GM21529 (cell line): ENCODE data around the gene NXF1.
"Not testable (repeated sequence)": the region's sequence is repeated elsewhere in the genome, so short reads cannot be mapped to it uniquely, and the experiment has no call there.

Source experiments
- ATAC-seq: cut with Tn5 transposase; IDR thresholded peaks from one replicate; pipeline ENCODE4 v1.9.1; 2021; ENCODE audit not compliant: unreplicated experiment

The NXF1 gene

DNA sequence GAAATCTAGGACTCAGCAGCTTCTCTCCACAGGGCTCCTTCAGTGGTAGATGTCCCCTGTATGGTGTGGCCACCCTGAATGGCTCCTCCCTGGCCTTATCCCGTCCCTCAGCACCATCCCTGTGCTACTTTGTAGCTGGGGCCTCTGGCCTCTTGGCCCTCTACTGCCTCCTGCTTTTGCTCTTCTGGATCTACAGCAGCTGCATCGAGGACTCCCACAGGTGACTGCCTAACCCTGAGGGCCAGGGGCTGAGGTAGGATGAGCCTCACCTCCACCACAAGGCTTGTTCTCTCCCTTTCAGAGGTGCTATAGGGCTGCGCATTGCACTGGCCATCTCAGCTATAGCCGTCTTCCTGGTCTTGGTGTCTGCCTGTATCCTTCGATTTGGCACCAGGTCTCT is 16.2 kb downstream of the NXF1 start:
- no peak for ATAC-seq

DNA sequence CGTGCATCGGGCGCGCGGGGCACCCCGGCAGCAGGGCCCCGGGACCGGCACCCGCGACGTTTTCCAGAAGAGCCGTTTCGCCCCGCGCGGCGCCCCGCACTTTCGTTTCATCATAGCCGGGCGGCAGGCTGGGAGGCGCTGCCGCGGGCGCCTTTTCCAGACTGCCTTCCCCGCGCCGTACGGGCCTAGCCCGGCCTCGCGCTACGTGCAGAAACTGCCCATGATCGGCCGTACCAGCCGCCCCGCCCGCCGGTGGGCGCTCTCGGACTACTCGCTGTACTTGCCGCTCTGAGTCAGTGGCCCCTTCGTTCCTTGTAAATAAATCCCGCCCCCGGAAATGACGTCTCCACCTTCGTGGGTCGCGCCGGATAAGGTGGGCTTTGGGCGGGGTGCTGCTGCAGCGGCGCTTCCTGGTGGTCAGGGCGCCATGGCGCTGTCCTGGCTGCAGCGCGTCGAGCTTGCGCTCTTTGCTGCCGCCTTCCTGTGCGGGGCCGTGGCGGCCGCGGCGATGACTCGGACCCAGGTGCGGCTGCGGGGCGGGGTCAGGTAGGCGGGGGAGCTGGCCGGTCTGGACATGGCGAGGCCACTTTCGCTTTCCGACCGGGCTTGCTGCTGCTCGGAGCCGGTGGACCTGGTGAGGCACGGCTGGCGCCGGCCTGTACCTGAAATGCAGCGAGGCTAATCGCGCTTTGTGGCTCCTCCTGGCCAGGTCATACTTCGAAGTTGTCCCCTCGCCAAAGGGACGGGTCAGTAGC is 18.1 kb downstream of the NXF1 start, which contains the start of gene TMEM179B:
TSS of gene TMEM179B (plus strand) at position 398 of the 755 bp plus-strand sequence. CDS start at position 428, 30 bp downstream.
- ATAC-seq = peak; percentile 58

DNA sequence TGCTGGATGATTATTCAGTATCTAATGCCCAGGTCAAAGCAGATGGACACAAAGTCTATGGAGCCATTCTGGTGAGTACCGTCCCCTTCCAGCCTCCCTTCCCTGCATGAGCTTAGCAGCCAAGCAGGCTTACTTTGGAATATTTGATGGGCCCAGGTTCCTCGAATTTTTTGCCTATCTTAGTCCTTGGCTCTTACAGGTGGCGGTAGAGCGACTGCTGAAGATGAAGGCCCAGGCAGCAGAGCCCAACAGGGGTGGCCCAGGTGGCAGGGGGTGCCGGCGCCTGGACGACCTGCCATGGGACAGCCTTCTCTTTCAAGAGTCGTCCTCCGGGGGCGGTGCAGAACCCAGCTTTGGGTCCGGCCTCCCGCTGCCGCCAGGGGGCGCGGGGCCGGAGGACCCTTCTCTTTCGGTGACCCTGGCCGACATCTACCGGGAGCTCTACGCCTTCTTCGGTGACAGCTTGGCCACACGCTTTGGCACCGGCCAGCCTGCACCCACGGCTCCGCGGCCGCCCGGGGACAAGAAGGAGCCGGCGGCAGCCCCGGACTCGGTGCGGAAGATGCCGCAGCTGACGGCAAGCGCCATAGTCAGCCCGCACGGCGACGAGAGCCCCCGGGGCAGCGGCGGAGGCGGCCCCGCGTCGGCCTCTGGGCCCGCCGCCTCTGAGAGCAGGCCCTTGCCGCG is 18.8 kb downstream of the NXF1 start:
- ATAC-seq = peak; percentile 68

- no peak for ATAC-seq
Observed at GRCh38 chr11:62782753-62783152, 22.5 kb downstream of the NXF1 start.

GRCh38 chr11:62778441-62778840 is 26.8 kb downstream of the NXF1 start:
- no peak for ATAC-seq

- ATAC-seq = no peak
Observed at GRCh38 chr11:62777389-62777788, 27.9 kb downstream of the NXF1 start.

- ATAC-seq = no peak
Observed at GRCh38 chr11:62775646-62776045, 29.6 kb downstream of the NXF1 start.

DNA sequence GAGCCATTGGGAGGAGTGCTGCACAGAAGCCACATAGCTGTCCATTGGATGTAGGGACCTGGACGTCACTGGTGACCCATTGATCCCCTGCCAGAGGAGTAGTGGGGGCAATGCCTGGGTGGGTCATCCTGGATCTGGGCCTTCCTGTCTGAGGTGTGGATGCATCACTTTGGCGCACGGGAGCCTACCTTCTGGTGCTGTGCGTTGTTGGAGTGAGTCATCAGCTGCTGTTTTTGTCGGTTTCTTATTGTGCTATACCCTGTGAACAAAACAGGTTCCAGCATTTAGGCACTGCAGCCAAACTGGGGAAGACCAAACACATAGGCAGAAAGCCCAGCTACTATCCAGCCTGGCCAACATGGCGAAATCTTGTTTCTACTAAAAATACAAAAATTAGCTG is 30.8 kb downstream of the NXF1 start:
- no peak for ATAC-seq

DNA sequence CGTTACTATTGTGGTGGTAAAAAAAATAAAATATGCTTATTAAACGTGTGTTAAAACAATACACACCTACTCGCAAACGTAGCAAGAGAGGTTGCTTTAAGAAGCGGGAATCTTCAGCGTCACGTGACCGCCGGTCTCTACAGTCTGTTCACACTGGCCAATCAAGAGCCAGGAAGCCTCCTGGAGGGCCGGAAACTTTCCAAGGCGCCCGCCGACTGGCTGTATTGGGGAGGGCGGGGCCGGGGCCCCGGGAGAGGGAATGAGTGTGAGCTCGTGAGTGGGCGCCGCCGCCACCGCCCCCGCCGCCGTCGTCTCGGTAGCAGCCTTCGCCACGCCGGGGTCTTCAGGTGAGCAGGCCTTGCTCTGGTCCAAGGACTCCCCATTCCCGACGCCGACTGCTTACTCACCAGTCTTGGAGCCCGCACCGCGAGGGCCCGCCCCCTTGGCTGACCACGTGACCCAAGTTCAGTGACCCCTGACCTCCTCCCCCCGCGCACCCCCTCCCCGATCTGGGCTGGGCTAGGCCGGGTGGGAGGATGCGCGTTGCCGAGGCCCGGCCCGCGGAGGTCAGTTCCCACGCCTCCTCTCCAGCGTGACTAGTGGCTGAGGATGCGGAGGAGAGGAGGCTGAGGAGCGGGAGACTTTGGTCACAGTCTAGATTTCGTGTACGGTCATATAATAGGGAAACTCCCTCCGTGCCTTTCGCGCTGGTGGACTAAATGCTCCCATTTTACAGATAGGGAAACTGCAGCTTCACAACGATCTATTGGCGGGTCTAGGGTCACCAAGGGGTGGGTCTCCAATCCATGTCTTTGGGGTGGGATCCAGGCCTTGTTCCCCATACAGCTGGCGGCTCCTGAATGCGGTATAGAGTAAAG is 33.9 kb downstream of the NXF1 start, which contains the start of gene TAF6L:
TSS of gene TAF6L (plus strand) at position 253 of the 878 bp plus-strand sequence. CDS start 4,388 bp downstream, outside the sequence.
- ATAC-seq = peak; percentile 83

DNA sequence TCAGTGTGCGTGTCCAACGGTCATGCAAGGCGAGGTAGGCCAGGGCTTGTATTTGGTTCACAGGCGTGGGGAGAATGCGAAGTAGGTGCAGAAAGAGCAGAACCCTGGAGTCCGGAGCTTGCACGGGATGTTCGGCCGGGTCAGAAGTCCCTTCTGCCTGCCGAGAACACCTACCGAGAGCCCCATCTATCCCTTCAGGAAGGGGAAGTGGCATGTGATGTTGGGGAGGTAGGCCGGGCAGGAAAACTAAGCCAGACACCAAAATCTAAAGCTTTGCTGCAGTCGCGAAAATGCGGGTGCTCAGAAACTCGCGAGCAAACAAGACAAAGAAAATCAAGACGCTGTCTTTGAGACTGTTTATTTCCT is 34.5 kb downstream of the NXF1 start:
- no peak for ATAC-seq

- not testable (repeated sequence) for ATAC-seq
Observed at GRCh38 chr11:62760867-62761227, 44.4 kb downstream of the NXF1 start.

GRCh38 chr11:62757846-62758788 is 47.1 kb downstream of the NXF1 start:
- no peak for ATAC-seq

GRCh38 chr11:62755086-62755615 is 50.1 kb downstream of the NXF1 start:
- no peak for ATAC-seq

DNA sequence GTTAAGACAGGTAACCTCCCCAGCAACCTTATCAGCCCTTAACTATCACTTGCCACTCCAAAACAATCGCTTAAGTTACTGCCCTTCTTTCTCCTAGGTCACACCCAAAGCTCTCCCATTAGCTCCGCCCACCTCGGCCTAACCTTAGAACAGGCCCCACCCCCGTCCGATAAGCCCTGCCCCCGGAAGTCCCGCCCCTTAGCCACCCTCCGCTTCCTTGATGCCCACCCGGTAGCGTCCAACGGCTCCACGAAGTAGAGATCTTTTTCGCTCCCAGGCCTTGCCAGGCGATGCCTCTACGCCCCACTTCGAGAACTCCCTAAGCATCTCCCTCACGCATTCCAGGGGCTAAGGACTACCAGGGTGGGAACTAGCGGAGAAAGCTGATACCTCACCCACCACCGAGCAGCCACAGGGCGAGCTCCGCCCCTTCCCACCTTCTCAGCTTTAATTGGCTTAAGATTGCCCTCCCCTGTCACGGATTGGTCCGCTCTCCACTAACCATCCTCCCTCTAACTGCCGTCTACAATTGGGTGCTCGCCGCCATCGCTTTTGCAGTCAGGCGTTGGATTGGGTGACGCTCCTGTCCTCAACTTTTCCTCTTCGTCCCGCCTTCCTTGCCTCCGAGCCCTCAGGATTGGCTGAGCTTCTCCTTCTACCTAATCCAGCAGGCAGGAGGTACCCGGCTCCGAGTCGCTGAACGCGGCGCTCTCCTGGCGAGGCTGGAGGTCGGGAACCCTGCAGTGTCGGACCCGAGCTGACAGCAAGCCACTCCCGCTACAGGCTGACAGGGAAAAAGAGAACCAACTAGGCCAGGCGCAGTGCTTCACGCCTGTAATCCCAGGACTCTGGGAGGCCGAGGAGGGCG is 51.3 kb downstream of the NXF1 start, which contains the start of gene ZBTB3:
TSS of gene ZBTB3 (minus strand) at position 425 of the 868 bp plus-strand sequence. CDS start 496 bp downstream, outside the sequence.
- peak; percentile 93 for ATAC-seq

DNA sequence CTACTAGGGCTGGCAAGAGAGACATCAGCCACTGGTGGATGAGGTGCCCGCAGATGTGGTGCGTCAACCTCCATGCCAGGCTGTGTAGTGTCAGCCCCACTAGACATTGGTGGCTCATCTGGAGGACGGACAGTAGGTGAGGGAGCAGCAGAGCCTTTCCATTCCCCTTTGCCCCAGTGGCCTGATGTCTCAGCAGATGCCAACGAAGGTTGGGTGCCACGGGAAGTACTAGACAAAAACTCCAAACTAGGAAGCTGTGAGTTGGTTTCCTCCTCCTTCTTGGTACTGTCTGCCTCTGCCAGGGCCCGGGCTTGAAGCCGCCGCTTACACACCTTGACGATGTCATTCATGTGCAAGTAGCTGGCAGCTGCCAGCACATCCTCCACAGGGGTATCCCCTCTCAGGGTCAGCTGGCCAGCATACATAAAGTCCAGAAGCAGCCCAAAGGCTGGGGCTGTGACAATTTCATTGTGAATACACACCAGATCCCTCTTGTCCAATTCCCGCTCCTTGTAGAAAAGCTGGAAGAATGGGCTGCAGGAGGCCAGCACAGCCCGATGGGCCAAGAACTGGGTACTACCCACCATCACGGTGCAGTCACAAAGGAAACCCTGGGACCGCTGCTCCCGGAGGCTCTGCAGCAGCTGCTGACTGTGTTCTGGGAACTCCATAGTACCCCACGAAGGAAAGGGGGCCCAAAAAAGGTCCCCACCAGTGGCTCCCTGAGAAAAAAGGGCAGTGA is 52.1 kb downstream of the NXF1 start:
- ATAC-seq = peak; percentile 8

DNA sequence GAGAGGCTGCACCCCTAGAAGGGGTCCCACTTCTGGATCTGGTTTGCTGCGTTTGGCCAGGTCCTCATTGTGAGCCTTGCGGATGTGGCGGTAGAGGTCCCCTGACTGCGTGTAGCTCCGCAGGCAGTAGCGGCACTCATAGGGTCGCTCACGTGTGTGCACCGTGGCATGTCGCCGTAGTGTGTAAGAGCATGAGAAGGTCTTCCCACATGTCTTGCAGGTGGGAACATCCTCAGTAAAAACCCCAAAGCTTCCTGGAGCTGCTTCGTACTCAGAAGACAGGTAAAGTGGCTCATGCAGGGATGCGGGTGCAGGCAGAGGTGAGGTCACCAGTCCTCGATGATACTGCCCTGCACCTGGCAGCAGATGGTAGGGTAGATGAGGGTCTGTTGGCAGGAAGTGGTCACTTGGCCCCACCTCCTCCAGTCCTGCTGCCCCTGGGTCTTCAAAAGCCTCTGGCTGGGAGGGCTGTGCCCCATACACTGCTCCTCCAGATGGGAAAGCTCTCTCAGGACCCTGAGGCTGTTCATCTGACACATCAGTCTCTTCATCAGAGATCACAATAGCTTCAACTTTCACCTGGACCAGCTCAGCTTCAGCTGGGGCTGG is 53.0 kb downstream of the NXF1 start:
- no peak for ATAC-seq

DNA sequence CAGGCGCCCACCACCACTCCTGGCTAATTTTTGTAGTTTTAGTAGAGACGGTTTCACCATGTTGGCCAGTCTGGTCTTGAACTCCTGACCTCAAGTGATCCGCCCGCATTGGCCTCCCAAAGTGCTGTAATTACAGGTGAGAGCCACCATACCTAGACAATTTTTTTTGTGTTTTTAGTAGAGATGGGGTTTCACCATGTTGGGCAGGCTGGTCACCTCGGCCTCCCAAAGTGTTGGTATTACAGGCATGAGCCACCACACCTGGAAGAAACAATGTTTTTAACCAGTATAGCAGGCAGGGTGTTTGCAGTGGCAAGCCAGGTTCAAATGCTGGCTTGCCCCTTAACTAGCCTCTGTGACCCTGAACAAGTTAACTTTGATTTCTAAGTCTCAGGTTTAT is 55.3 kb downstream of the NXF1 start:
- not testable (repeated sequence) for ATAC-seq
